Activated CD8-positive, alpha-beta memory T cell treated with anti-CD3 and anti-CD28 coated beads for 24 hours (primary cell): Measurements from ENCODE around the gene EME1.
A peak's percentile ranks its signal among the peaks of the same experiment; 100 is the strongest.

Experiments
- DNase-seq: peaks from one replicate; pipeline ENCODE4 v3.0.0-alpha.2; 2020

Gene EME1

GRCh38 chr17:50348522-50349242, 24.3 kb upstream of the EME1 start:
- DNase-seq, result no peak

- no peak for DNase-seq
Measured at GRCh38 chr17:50349243-50349600, 23.8 kb upstream of the EME1 start.

GRCh38 chr17:50350733-50351132, 22.3 kb upstream of the EME1 start:
- peak; percentile 41 for DNase-seq

GRCh38 chr17:50352072-50352692, 20.8 kb upstream of the EME1 start:
- peak; percentile 49 for DNase-seq

GRCh38 chr17:50352693-50353599, 20.1 kb upstream of the EME1 start:
- no peak for DNase-seq

GRCh38 chr17:50353600-50354195, 19.3 kb upstream of the EME1 start:
- no peak for DNase-seq

- no peak for DNase-seq
Measured at GRCh38 chr17:50354198-50354597, 18.8 kb upstream of the EME1 start.

- no peak for DNase-seq
Measured at GRCh38 chr17:50354776-50355175, 18.3 kb upstream of the EME1 start.

- no peak for DNase-seq
Measured at GRCh38 chr17:50355336-50355700, 17.7 kb upstream of the EME1 start.

GRCh38 chr17:50355701-50356341, 17.2 kb upstream of the EME1 start:
- no peak for DNase-seq

- no peak for DNase-seq
Measured at GRCh38 chr17:50356418-50356817, 16.6 kb upstream of the EME1 start.

- no peak for DNase-seq
Measured at GRCh38 chr17:50356892-50357510, 16.0 kb upstream of the EME1 start.

- DNase-seq, result no peak
Measured at GRCh38 chr17:50358177-50358576, 14.9 kb upstream of the EME1 start.

GRCh38 chr17:50359005-50359699, 13.9 kb upstream of the EME1 start:
- no peak for DNase-seq

GRCh38 chr17:50359998-50360461, 13.0 kb upstream of the EME1 start:
- DNase-seq, result no peak

- no peak for DNase-seq
Measured at GRCh38 chr17:50360486-50361115, 12.4 kb upstream of the EME1 start.

GRCh38 chr17:50361561-50362480, 11.2 kb upstream of the EME1 start:
- peak; percentile 74 for DNase-seq

- DNase-seq, result no peak
Measured at GRCh38 chr17:50362661-50363060, 10.4 kb upstream of the EME1 start.

GRCh38 chr17:50363217-50364060, 9.6 kb upstream of the EME1 start:
- no peak for DNase-seq
